Stimulated activated naive CD4-positive, alpha-beta T cell (primary cell): ENCODE data around the gene PRAMEF15.
"Not testable (repeated sequence)": the region's sequence is repeated elsewhere in the genome, so short reads cannot be mapped to it uniquely, and the experiment has no call there.

Source experiments
- DNase-seq, 6 experiments: peaks; one replicate each; lab custom pipeline; 2025; lab: John Stamatoyannopoulos, UW

Gene PRAMEF15

GRCh38 chr1:13315281-13315680, at the start of gene PRAMEF15:
Gene PRAMEF15, plus strand, starts transcription at chr1:13315581. Its CDS starts 2,827 bp downstream, at chr1:13318408.
- DNase-seq: not testable (repeated sequence)

GRCh38 chr1:13277016-13277415, 38.4 kb upstream of the PRAMEF15 start:
- not testable (repeated sequence) for DNase-seq

GRCh38 chr1:13279617-13280016, 35.8 kb upstream of the PRAMEF15 start:
- not testable (repeated sequence) for DNase-seq

DNA sequence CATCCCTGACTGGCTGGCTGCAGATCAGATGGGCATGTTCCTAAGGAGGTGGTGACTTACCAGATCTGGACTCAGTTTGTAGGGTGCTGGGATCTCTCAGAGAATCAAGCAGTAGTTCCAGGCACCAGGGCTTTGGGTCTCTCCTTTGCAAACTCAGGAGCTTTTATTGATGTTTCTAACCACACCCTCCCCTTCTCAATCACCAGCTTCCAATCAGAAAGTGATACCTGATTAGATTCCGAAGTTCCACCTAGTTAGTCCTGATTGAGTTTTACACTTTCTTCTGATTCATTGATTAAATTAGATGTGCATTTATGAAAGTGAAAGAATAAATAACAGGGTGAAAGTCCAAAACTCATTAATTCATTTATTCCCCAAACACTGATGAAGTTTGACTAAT, 30.3 kb upstream of the PRAMEF15 start, which contains the start of gene PRAMEF8:
PRAMEF8 (minus strand) TSS at position 101 of the 400 bp plus-strand sequence. CDS start 1,046 bp downstream, outside the sequence.
- DNase-seq: not testable (repeated sequence)

- not testable (repeated sequence) for DNase-seq
Measured at GRCh38 chr1:13289030-13289429, 26.4 kb upstream of the PRAMEF15 start.

DNA sequence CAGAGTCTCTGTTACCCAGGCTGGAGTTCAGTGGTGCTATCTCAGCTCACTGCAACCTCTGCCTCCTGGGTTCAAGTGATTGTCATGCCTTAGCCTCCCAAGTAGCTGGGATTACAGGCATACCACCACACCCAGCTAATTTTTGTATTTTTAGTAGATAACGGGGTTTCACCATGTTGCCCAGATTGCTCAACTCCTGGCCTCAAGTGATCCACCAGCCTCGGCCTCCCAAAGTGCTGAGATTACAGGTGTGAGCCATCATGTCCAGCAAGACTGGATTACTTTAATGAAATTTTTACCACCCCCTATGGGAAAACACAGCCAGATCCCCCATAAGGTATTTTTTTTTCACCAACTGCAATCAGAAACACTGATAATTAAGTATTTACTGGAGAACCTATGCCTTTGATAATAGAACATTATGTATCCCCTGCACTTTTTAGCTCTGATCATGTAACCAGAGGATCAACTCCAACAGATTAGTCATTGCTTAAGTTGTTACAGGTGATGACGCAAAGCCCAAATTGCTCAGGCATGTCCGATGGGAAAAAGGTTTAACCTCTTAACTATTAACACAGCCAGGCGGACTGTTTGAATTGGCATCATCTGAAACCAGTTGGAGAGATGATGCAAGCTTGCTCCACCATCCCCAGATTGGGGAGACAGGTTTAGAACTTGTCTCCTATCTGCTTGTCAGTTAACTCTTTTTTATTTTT, 18.0 kb upstream of the PRAMEF15 start:
- DNase-seq: not testable (repeated sequence)

- DNase-seq: not testable (repeated sequence)
Measured at GRCh38 chr1:13298699-13299098, 16.7 kb upstream of the PRAMEF15 start.

DNA sequence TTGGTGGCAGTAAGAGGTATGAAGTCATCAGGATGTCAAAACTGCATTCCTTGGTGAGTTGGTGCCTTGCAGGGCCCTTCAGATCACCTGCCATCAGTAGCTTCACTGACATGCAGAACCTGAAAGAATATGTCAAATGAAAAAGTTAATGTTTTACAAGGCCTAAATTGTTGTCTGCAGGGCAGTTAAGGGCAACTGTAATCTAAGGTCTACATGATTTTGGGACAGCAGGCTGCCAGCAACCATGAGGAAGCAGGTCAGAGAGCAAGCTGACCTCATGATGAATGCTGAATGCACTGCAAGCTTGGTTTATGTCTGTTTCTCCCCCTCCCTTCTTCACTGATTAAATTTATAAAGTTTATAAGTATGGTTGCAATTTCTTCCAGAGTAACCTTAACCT, 13.2 kb upstream of the PRAMEF15 start:
- not testable (repeated sequence) for DNase-seq

GRCh38 chr1:13303239-13303638, 12.1 kb upstream of the PRAMEF15 start, which contains the start of gene PRAMEF33:
Gene PRAMEF33, plus strand, starts transcription at chr1:13303539. Its CDS starts 2,416 bp downstream, at chr1:13305955.
- not testable (repeated sequence) for DNase-seq

- not testable (repeated sequence) for DNase-seq
Measured at GRCh38 chr1:13342496-13342895, 27.1 kb downstream of the PRAMEF15 start.

GRCh38 chr1:13347034-13347433, 31.7 kb downstream of the PRAMEF15 start, which contains the start of gene PRAMEF14:
Gene PRAMEF14, minus strand, starts transcription at chr1:13347134. Its CDS starts 1,820 bp downstream, at chr1:13345314.
- not testable (repeated sequence) for DNase-seq

DNA sequence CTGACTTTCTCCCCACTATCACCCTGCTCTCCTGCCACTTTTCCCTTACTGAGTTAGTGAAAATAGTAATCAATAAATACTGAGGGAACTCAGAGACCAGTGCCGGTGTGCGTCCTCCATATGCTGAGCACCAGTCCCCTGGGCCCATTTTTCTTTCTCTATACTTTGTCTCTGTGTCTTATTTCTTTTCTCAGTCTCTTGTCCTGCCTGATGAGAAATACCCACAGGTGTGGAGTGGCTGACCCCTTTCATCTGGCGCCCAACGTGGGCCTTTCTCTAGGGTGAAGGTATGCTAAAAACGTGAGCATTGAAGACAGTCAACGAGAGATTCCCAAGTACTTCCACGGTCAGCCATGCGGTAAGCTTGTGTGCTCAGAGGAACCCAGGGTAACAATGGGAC, 38.1 kb downstream of the PRAMEF15 start:
- not testable (repeated sequence) for DNase-seq

- not testable (repeated sequence) for DNase-seq
Measured at GRCh38 chr1:13354475-13354874, 39.1 kb downstream of the PRAMEF15 start.

DNA sequence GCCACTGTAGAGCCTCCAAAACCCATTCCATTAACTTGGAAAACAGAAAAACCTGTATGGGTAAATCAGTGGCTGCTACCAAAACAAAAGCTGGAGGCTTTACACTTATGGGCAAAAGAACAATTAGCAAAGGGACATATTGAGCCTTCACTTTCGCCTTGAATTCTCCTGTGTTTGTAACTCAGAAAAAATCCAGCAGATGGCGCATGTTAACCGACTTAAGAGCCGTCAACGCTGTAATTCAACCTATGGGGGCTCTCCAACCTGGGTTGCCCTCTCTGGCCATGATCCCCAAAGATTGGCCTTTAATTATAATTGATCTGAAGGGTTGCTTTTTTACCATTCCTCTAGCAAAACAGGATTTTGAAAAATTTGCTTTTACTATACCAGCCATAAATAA, 41.4 kb downstream of the PRAMEF15 start:
- peak in 2 of 6 experiments; percentile 3 to 5 for DNase-seq

DNA sequence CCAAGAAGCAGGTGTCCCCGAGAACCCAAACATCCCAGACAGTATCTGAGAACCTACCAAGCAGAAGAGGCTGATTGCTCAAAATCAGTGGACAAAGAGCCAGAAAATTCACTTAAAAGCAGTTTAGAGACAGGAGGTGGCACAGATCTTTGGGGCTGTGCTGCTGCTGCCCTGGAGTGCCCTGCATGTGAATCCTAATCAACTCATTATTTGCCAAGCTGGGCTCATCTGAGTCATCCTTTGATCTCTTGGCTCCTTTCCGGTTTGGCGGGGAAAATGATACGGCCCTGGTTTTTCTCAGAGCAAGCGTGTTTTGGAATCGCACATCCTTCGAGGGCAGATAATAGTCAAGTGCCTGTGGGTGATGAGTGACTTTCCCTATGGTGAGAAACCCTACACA, 47.0 kb downstream of the PRAMEF15 start:
- not testable (repeated sequence) for DNase-seq

DNA sequence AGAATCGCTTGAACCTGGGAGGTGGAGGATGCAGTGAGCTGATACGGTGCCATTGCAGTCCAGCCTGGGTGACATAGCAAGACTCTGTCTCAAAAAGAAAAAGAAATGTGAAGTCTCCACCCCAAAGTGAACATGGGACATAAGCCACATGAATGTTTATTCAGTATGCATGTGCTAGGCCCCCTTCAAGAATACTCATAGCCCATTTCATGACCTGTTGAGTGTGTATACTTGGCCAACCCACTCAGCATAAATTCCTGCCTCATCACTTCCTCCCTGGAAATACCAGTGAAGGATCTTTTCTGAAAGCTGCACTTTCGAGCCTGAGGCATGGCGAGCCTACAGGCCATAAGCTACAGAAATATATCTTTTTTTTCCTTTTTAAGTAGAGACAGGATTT, 49.5 kb downstream of the PRAMEF15 start:
- not testable (repeated sequence) for DNase-seq

GRCh38 chr1:13366536-13366935, 51.2 kb downstream of the PRAMEF15 start:
- DNase-seq: not testable (repeated sequence)

GRCh38 chr1:13368544-13368943, 53.2 kb downstream of the PRAMEF15 start:
- not testable (repeated sequence) for DNase-seq
